ENCODE data around the gene MGAT3. TPM values are rescaled to one million over a fixed set of nuclear protein-coding genes. Genes with fewer than 3 reads are reported as not detected.
A peak's percentile ranks its signal among the peaks of the same experiment; 100 is the strongest.
"Not testable (repeated sequence)": the region's sequence is repeated elsewhere in the genome, so short reads cannot be mapped to it uniquely, and the experiment has no call there.

MGAT3 gene
- total RNA-seq, 2 experiments from 2014 or later, result 0.18 to 0.23 TPM

DNA sequence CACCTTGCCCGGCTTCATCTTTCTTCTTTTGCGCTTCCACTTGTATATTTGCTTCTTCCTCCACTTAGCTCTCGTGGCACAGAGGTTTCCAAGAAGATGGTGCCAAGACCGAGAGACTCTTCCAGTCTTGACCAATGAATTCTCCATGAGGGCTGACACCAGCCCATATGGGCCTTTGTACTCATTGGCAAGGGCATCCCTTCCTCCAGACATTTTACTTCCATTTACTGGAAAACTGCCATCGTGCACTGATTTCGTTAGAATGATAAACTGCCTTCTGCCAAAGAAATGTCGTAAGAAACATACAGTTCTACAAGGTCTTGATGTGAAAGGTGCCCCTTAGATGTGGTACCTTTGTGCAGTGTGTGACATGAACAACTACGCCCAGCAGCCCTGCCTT is 40.6 kb downstream of the MGAT3 start:
- H3K4me1 Mint-ChIP-seq, result peaks cover 17% of the 10 kb centered on the region
- H3K27ac Mint-ChIP-seq, result no peak overlapping the region
- H3K36me3 Mint-ChIP-seq (ENCODE audit: low read depth), result peaks cover 2% of the 10 kb centered on the region
- H3K4me3 Mint-ChIP-seq, result no peak overlapping the region
- no peaks in the 10 kb centered on the region for H3K9me3 Mint-ChIP-seq (ENCODE audit: low read depth)
- intact Hi-C loops (cut with DNase I, micrococcal nuclease), result no loop called here
- ATAC-seq (no peak), DNase-seq (no peak)
- ChIA-PET POLR2A (interaction anchor here (1.2 kb wide), 1 partner anchor 27 kb away, joined by 5 read pairs; no protein-coding TSS in a partner anchor), CTCF (interaction anchor here (0.6 to 3.2 kb wide), 8 partner anchors 15 to 876 kb away, joined by 4 to 50 read pairs (median 8); partner anchors contain the start of gene RPS19BP1)
- H3K27me3 Mint-ChIP-seq, result no peaks in the 10 kb centered on the region

DNA sequence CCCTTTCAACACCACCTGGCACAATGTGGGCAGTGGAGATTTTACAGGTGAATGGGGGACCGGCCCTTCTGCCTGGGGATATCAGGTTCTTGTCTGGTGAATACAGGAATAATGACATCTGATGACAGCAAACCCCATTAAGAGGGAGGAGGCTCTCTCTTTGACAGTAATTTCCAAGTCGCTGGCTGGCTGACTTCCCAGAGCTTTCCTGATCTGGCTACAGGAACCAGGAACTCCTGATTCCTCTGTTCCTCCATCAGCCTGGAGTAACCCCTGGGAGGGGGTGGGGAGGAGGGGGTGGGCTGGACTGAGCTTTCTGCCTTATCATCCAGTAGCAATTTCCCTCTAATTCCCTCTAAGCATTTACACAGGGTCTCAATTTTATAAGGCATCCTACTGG is 41.6 kb downstream of the MGAT3 start:
- Mint-ChIP-seq H3K27me3 (no peaks in the 10 kb centered on the region), H3K36me3 (ENCODE audit: low read depth) (peaks cover 5% of the 10 kb centered on the region), H3K4me3 (no peak overlapping the region), H3K27ac (no peak overlapping the region), H3K4me1 (peaks cover 17% of the 10 kb centered on the region), H3K9me3 (ENCODE audit: low read depth) (no peaks in the 10 kb centered on the region)
- CTCF ChIA-PET, result interaction anchor here (1.0 to 3.2 kb wide), 4 partner anchors 16 to 178 kb away, joined by 3 to 50 read pairs (median 6); partner anchors contain the start of genes ATF4, RPL3 and RPS19BP1
- ATAC-seq (no peak), DNase-seq (no peak)
- intact Hi-C loops (cut with DNase I, micrococcal nuclease), result no loop called here
- POLR2A ChIA-PET, result interaction anchor here (0.9 to 1.2 kb wide), 2 partner anchors 22 to 26 kb away, joined by 3 to 5 read pairs; partner anchors contain the start of gene ATF4

- H3K27me3 Mint-ChIP-seq, result no peaks in the 10 kb centered on the region
- intact Hi-C loops (cut with DNase I, micrococcal nuclease), result no loop called here
- CTCF ChIA-PET, result interaction anchor here (0.6 to 3.2 kb wide), 4 partner anchors 21 to 386 kb away, joined by 3 to 50 read pairs (median 4); partner anchors contain the start of genes ATF4, RPL3 and RPS19BP1
These were observed 42.0 kb downstream of the MGAT3 start for GRCh38 chr22:39498802-39499201.

GRCh38 chr22:39500101-39500500 is 43.3 kb downstream of the MGAT3 start:
- H3K4me1 Mint-ChIP-seq, result peaks cover 26% of the 10 kb centered on the region
- ATAC-seq (no peak), DNase-seq (no peak)
- CTCF ChIA-PET, result interaction anchor here (0.7 kb wide), 1 partner anchor 215 kb away, joined by 3 read pairs; no protein-coding TSS in a partner anchor
- H3K36me3 Mint-ChIP-seq (ENCODE audit: low read depth), result peaks cover 16% of the 10 kb centered on the region
- no peaks in the 10 kb centered on the region for H3K27me3 Mint-ChIP-seq
- POLR2A ChIA-PET, result no interaction called here
- H3K4me3 Mint-ChIP-seq, result no peak overlapping the region
- intact Hi-C loops (cut with DNase I, micrococcal nuclease), result loop anchor here in 1 of 2 experiments (5.0 kb wide), 1 partner anchor 928 kb away; the partner anchor contains the start of gene DMC1
- no peaks in the 10 kb centered on the region for H3K9me3 Mint-ChIP-seq (ENCODE audit: low read depth)
- H3K27ac Mint-ChIP-seq, result no peak overlapping the region

More at GRCh38 chr22:39498802-39499201, 42.0 kb downstream of the MGAT3 start:
- H3K4me3 Mint-ChIP-seq, result no peak overlapping the region
- POLR2A ChIA-PET, result interaction anchor here (0.9 kb wide), 1 partner anchor 21 kb away, joined by 3 read pairs; the partner anchor contains the start of gene ATF4
- no peaks in the 10 kb centered on the region for H3K9me3 Mint-ChIP-seq (ENCODE audit: low read depth)
- H3K36me3 Mint-ChIP-seq (ENCODE audit: low read depth), result peaks cover 10% of the 10 kb centered on the region
- peaks cover 22% of the 10 kb centered on the region for H3K4me1 Mint-ChIP-seq
- DNase-seq (no peak), ATAC-seq (no peak)
- no peak overlapping the region for H3K27ac Mint-ChIP-seq

- ChIA-PET POLR2A (interaction anchor here (0.6 to 2.0 kb wide), 11 partner anchors 11 to 441 kb away, joined by 3 to 25 read pairs (median 5); partner anchors contain the start of genes ATF4, RPL3 and TAB1), CTCF (interaction anchor here (0.6 to 2.7 kb wide), 11 partner anchors 8 to 102 kb away, joined by 3 to 16 read pairs (median 5); partner anchors contain the start of genes ATF4 and TAB1)
- peak overlapping the region; percentile 94 for H3K27ac Mint-ChIP-seq
These were observed 44.9 kb downstream of the MGAT3 start for GRCh38 chr22:39501644-39502108.

DNA sequence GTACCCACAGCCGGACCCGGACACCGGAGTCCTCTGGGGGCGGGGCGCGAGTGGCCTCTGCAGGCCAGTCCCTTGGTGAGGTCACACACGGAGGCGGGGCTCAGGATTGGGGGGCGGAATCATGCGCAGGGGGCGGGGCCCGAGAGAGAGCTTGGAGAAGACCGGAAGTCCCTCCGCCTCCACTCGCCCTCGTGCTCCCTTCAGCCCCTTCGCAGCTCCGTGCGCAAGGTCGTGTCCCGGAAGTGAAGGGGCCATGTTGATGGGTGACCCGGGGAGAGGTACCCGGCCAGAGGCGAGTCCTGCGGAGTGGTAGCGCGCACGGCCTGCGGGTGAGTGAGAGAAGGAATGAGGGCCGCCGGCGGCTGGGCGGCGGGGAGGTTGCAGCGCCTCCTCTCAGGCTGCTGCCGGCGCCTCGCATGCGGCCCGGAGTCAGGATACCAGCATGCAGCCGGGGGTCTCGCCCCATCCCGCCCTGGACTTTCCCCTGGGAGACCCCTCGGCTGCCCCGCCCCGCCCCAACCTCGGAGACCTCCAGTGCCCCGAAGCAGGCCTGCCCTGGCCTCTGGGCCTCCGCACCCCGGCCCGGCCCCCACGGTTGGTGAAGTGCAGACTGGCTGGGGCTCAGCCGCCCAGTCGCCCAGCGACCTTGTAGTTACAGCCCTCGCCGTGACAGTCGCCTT is 45.4 kb downstream of the MGAT3 start, which contains the start of gene MIEF1:
Gene MIEF1 (plus strand): TSS at position 182 of the 680 bp plus-strand sequence. CDS start 9,005 bp downstream, outside the sequence.
- Mint-ChIP-seq H3K9me3 (ENCODE audit: low read depth) (no peaks in the 10 kb centered on the region), H3K27ac (peak within 1 kb of the TSS; percentile 94), H3K4me3 (peak within 1 kb of the TSS; percentile 76), H3K36me3 (ENCODE audit: low read depth) (peaks cover 35% of the 10 kb centered on the region), H3K27me3 (no peaks in the 10 kb centered on the region), H3K4me1 (peaks cover 35% of the 10 kb centered on the region)
- intact Hi-C loops (cut with DNase I, micrococcal nuclease), result loop anchor here (1.0 to 5.0 kb wide), 10 partner anchors 12 to 930 kb away; partner anchors contain the start of genes RPS19BP1 (in 2 of the 2), ADSL (in 1 of the 2), ATF4 (in 1 of the 2) and CBX7 (in 1 of the 2)
- ChIA-PET CTCF (interaction anchor here (0.6 to 2.7 kb wide), 12 partner anchors 8 to 796 kb away, joined by 3 to 16 read pairs (median 4); partner anchors contain the start of genes ATF4, GTPBP1 and TAB1), POLR2A (interaction anchor here (0.6 to 2.0 kb wide), 11 partner anchors 12 to 441 kb away, joined by 3 to 25 read pairs (median 5); partner anchors contain the start of genes ATF4, RPL3 and TAB1)
- peak; percentile 98 for DNase-seq
- ATAC-seq, result peak; percentile 98

More at GRCh38 chr22:39501644-39502108, 44.9 kb downstream of the MGAT3 start:
- H3K4me3 Mint-ChIP-seq, result peak overlapping the region; percentile 76
- DNase-seq, result no peak
- H3K36me3 Mint-ChIP-seq (ENCODE audit: low read depth), result peaks cover 31% of the 10 kb centered on the region
- no peaks in the 10 kb centered on the region for H3K9me3 Mint-ChIP-seq (ENCODE audit: low read depth)
- intact Hi-C loops (cut with DNase I, micrococcal nuclease), result loop anchor here (1.0 to 5.0 kb wide), 10 partner anchors 11 to 929 kb away; partner anchors contain the start of genes RPS19BP1 (in 2 of the 2), ADSL (in 1 of the 2), ATF4 (in 1 of the 2) and CBX7 (in 1 of the 2)
- peaks cover 34% of the 10 kb centered on the region for H3K4me1 Mint-ChIP-seq
- no peak for ATAC-seq
- H3K27me3 Mint-ChIP-seq, result no peaks in the 10 kb centered on the region

GRCh38 chr22:39502789-39503409 is 46.1 kb downstream of the MGAT3 start:
- no peak for DNase-seq
- Mint-ChIP-seq H3K9me3 (ENCODE audit: low read depth) (no peaks in the 10 kb centered on the region), H3K4me3 (peak overlapping the region; percentile 76), H3K4me1 (peaks cover 31% of the 10 kb centered on the region), H3K27me3 (no peaks in the 10 kb centered on the region), H3K36me3 (ENCODE audit: low read depth) (peaks cover 35% of the 10 kb centered on the region), H3K27ac (peak overlapping the region; percentile 84)
- POLR2A ChIA-PET, result interaction anchor here (1.0 to 2.0 kb wide), 3 partner anchors 18 to 183 kb away, joined by 6 to 25 read pairs (median 15); partner anchors contain the start of genes ATF4 and RPL3
- CTCF ChIA-PET, result interaction anchor here (1.1 to 2.7 kb wide), 7 partner anchors 9 to 31 kb away, joined by 3 to 10 read pairs (median 7); no protein-coding TSS in a partner anchor
- intact Hi-C loops (cut with DNase I, micrococcal nuclease), result loop anchor here (1.0 to 5.0 kb wide), 10 partner anchors 13 to 931 kb away; partner anchors contain the start of genes RPS19BP1 (in 2 of the 2), ADSL (in 1 of the 2), ATF4 (in 1 of the 2) and CBX7 (in 1 of the 2)
- ATAC-seq, result no peak

- intact Hi-C loops (cut with DNase I, micrococcal nuclease), result loop anchor here (2.0 to 5.0 kb wide), 3 partner anchors 15 to 931 kb away; partner anchors contain the start of genes CBX7 (in 1 of the 2) and DMC1 (in 1 of the 2)
- Mint-ChIP-seq H3K4me1 (peaks cover 36% of the 10 kb centered on the region), H3K36me3 (ENCODE audit: low read depth) (peaks cover 39% of the 10 kb centered on the region), H3K27me3 (no peaks in the 10 kb centered on the region), H3K27ac (peak overlapping the region; percentile 84), H3K4me3 (peak overlapping the region; percentile 76), H3K9me3 (ENCODE audit: low read depth) (no peaks in the 10 kb centered on the region)
- POLR2A ChIA-PET, result interaction anchor here (2.0 kb wide), 1 partner anchor 17 kb away, joined by 25 read pairs; the partner anchor contains the start of gene ATF4
- CTCF ChIA-PET, result interaction anchor here (1.3 to 2.7 kb wide), 3 partner anchors 10 to 25 kb away, joined by 6 to 8 read pairs (median 7); no protein-coding TSS in a partner anchor
- DNase-seq, result no peak
- no peak for ATAC-seq
These were observed 46.8 kb downstream of the MGAT3 start for GRCh38 chr22:39503630-39504029.

DNA sequence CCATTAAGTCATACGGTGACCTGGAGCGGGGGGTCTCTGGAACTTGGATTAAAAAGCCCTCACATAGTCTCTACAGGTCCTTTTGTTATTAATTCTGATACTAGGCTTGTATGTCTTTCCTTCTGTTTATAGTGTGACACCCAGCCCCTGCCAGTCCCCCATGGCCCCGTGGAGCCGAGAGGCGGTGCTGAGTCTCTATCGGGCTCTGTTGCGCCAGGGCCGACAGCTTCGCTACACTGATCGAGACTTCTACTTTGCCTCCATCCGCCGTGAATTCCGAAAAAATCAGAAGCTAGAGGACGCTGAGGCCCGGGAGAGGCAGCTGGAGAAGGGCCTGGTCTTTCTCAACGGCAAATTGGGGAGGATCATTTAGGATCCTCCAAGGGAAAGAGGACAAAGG is 47.3 kb downstream of the MGAT3 start:
- Mint-ChIP-seq H3K9me3 (ENCODE audit: low read depth) (no peaks in the 10 kb centered on the region), H3K36me3 (ENCODE audit: low read depth) (peaks cover 42% of the 10 kb centered on the region), H3K4me3 (peak overlapping the region; percentile 76), H3K27me3 (no peaks in the 10 kb centered on the region), H3K27ac (no peak overlapping the region), H3K4me1 (peaks cover 37% of the 10 kb centered on the region)
- DNase-seq (no peak), ATAC-seq (no peak)
- CTCF ChIA-PET, result interaction anchor here (1.3 to 2.7 kb wide), 3 partner anchors 10 to 25 kb away, joined by 6 to 8 read pairs (median 7); no protein-coding TSS in a partner anchor
- POLR2A ChIA-PET, result interaction anchor here (1.0 kb wide), 1 partner anchor 14 kb away, joined by 4 read pairs; no protein-coding TSS in a partner anchor
- intact Hi-C loops (cut with DNase I, micrococcal nuclease), result loop anchor here in 1 of 2 experiments (5.0 kb wide), 1 partner anchor 932 kb away; the partner anchor contains the start of gene DMC1

- H3K4me3 Mint-ChIP-seq; ATAC-seq; DNase-seq; intact Hi-C loops (cut with DNase I, micrococcal nuclease); H3K27me3 Mint-ChIP-seq; H3K9me3 Mint-ChIP-seq (ENCODE audit: low read depth); POLR2A ChIA-PET: not testable (repeated sequence)
- H3K27ac Mint-ChIP-seq, result peak overlapping the region; percentile 6
- peaks cover 37% of the 10 kb centered on the region for H3K4me1 Mint-ChIP-seq
- CTCF ChIA-PET, result interaction anchor here (0.7 to 1.2 kb wide), 3 partner anchors 9 to 16 kb away, joined by 3 to 5 read pairs (median 3); partner anchors contain the start of gene ATF4
- H3K36me3 Mint-ChIP-seq (ENCODE audit: low read depth), result peaks cover 66% of the 10 kb centered on the region
These were observed 50.2 kb downstream of the MGAT3 start for GRCh38 chr22:39507021-39507420.
